Embryonic facial prominence (tissue), 1 donor: ENCODE data around the gene MYBPHL.

Source experiments
- DNase-seq: peaks from one replicate; pipeline ENCODE4 v3.0.0-alpha.2; 2016; ENCODE audit errors: extremely low spot score

The MYBPHL gene

GRCh38 chr1:109281680-109282496, 24.9 kb downstream of the MYBPHL start:
- DNase-seq = no peak

DNA sequence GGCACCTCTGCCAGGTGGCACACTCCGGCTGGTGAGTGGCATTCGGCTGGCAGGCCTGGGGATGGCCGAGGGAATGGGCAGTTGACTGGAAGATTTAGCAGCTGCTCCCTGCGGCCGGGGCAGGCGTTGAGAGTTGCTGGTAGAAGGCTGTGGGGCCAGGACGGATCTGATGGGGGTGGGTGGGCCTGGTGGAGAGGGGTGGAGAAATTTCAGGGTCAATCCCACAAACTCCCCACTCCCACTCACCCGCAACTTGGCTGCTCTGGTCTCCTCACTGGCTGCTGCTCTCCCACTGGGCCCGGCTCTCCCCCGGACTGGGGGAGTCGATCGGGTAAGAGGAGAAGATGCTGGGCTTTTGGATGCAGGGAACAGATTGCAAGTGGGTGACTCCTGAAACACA, 25.9 kb downstream of the MYBPHL start:
- DNase-seq = no peak

- no peak for DNase-seq
These were observed 27.1 kb downstream of the MYBPHL start for GRCh38 chr1:109279615-109280278.

DNA sequence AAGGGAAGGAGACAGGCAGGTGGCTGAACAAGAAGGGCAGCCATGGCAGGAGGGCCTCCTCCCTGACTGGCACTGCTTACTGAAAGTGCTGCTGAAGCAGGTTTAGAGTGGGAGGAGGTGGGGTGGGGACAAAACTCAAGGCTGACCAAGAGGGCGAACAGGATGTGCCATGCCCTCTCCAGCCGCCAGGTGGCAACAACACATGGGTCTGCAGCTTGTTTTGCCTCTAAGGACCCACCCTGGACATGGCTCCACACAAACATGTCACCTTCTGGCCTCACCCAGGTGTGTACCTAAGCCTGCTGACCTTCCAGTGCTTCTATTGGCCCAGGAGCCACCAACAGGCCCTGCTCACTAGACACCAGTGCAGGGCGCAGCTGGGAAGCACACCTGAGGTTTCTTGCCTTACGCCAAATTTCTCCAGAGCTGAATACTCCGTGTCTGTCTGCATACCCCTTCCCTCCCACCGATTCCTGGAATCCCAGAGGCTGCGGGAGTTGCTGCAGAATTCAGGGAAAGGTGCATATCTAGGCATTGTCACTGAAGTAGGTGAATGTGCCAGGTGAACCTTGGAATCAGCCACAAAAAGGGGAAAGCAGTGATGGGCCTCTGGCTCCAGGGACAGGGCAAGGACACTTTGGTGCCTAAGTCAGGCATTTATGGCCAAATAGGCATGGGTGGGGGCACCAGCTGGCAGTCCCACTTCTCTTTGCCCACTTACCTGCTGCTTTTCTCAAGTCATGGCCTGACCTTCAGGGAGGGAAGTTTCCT, 29.2 kb downstream of the MYBPHL start:
- DNase-seq = no peak

DNA sequence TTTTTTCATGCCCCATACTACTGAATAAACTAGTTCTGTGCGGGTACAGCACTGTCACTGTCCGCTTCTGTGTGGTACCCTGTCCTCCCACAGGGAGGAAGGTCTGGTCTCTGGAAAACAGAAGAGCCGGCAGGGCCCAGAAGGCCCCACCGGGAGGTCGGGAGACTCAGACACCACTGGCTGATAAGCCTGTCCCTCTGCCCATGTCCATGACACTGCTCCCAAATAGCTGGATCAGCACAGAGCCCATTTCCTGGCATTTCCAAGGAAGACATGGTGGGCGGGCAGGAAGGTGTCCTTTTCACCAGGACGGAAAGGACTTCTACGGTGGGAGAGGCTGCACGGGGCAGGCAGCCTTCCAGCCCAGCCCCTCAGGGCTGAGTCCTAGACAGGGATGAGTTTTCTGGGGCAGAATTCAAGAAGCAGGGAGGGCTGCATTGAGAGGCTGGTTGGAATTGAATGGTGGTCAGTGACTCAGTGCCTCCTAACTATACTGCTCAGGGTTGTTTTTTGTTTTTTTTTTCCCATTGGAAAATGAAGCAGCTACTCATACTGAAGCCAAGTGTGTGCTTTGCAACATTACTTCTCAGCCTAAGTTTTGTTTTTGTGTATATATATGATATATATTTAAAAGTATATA, 31.0 kb downstream of the MYBPHL start:
- DNase-seq = no peak

- DNase-seq = no peak
These were observed 32.0 kb downstream of the MYBPHL start for GRCh38 chr1:109274533-109275476.

- no peak for DNase-seq
These were observed 33.1 kb downstream of the MYBPHL start for GRCh38 chr1:109273570-109274288.

DNA sequence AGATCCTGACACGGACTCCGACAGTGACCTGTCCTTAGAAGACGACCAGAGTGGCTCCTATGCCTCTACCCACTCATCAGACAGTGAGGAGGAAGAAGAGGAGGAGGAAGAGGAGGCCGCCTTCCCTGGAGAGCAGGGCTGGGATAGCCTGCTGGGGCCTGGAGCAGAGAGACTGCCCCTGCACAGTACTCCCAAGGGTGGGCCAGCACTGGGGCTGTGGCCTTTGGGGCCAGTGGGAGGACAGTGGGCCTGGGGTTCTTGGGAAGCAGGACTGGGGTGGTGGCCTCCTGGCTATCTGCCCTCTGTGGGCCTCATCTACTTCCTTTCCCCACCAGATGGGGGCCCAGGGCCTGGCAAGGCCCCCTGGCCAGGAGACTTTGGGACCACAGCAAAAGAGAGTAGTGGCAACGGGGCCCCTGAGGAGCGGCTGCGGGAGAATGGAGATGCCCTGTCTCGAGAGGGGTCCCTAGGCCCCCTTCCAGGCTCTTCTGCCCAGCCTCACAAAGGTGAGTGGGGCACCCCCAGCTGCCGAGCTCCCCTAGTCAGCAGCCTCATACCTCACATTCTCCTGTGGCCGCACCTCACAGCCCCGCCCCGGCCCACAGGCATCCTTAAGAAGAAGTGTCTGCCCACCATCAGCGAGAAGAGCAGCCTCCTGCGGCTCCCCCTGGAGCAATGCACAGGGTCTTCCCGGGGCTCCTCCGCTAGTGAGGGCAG, 33.8 kb downstream of the MYBPHL start:
- DNase-seq = no peak

GRCh38 chr1:109272021-109272799, 34.6 kb downstream of the MYBPHL start:
- no peak for DNase-seq

- no peak for DNase-seq
These were observed 35.4 kb downstream of the MYBPHL start for GRCh38 chr1:109271458-109271857.

- no peak for DNase-seq
These were observed 36.0 kb downstream of the MYBPHL start for GRCh38 chr1:109270623-109271317.

- DNase-seq = no peak
These were observed 36.7 kb downstream of the MYBPHL start for GRCh38 chr1:109269981-109270622.

DNA sequence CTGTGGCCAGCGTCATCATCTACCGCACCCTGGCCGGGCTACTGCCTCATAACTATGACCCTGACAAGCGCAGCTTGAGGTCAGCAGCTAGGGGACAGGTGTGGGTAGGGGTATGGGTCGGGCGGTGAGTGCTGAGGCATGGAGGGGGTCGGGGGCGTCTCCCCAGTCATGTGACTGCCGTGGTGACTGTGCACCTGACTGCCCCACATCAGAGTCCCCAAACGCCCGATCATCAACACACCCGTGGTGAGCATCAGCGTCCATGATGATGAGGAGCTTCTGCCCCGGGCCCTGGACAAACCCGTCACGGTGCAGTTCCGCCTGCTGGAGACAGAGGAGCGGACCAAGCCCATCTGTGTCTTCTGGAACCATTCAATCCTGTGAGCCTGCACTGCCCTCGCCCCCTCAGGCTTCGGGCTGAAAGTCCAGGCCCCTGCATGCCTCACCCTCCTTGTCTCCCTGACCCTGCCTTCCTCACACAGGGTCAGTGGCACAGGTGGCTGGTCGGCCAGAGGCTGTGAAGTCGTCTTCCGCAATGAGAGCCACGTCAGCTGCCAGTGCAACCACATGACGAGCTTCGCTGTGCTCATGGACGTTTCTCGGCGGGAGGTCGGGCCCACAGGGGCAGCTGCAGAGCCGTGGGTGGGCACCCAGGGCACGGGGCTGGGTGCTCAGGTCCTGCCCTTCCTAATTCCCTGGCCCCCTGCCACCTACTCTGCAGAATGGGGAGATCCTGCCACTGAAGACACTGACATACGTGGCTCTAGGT, 37.4 kb downstream of the MYBPHL start:
- no peak for DNase-seq

GRCh38 chr1:109268431-109269211, 38.2 kb downstream of the MYBPHL start:
- no peak for DNase-seq

DNA sequence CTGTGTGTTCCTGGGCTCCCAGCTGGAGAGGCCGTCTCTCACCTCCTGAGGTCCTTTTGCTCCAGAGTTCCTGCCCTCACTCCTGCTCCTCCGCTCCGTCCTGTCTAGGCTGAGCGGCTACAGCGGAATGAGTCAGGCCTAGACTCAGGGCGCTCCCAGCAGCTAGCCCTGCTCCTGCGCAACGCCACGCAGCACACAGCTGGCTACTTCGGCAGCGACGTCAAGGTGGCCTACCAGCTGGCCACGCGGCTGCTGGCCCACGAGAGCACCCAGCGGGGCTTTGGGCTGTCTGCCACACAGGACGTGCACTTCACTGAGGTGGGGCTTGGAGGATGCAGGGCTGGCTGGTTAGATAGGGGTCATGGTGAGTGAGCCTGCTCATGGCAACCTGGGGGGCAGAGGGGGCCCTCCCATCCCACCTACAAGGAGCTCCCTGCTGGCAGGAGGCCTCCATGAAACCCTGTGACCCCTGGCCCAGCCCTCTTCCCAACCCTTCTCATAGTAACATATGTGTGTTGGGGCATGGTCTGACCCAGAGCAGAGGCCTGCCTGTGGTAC, 39.0 kb downstream of the MYBPHL start:
- DNase-seq = no peak

GRCh38 chr1:109266965-109267364, 39.8 kb downstream of the MYBPHL start:
- no peak for DNase-seq
